ENCODE results near the gene TUBA3E.
"Not testable (repeated sequence)": the region's sequence is repeated elsewhere in the genome, so short reads cannot be mapped to it uniquely, and the experiment has no call there.

The TUBA3E gene

DNA sequence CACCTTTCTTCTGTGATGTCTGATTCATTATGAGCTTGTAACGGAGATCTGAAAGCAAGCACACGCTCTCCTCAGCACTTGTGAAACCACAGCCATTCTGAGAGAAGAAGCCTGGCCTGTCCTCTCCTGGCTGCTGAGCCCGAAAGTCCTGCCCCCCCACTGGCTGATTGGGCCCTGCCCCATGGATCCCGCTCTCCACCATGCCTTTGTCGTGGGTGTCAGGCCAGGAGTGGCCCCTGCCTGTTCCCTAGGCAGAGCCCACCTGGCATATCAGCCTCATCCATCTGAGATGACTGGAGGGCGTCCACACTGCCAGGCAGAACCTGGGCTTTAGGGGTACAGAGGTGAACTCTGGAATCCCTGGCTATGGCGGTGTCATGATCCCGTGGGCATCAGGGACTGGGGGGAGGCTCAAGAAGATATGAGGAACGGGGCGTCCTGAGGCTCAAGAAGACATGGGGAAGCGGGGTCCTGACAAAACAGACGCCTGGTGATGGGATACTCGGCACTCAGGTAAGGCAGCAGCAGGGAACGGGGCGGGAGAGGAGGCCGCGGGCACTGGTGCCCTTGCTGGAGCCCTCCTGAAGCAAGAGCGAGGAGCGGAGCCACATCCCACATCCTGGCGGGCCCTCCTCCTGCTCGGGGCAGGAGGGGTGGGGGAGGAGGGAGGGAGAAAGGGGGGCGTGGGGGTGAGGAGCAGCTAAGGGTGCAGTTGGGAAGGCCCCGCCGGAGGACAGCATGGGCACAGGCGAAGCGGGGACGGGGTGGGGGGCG is 54.8 kb downstream of the TUBA3E start:
- DNase-seq (ENCODE audit: low spot score), result not testable (repeated sequence)

DNA sequence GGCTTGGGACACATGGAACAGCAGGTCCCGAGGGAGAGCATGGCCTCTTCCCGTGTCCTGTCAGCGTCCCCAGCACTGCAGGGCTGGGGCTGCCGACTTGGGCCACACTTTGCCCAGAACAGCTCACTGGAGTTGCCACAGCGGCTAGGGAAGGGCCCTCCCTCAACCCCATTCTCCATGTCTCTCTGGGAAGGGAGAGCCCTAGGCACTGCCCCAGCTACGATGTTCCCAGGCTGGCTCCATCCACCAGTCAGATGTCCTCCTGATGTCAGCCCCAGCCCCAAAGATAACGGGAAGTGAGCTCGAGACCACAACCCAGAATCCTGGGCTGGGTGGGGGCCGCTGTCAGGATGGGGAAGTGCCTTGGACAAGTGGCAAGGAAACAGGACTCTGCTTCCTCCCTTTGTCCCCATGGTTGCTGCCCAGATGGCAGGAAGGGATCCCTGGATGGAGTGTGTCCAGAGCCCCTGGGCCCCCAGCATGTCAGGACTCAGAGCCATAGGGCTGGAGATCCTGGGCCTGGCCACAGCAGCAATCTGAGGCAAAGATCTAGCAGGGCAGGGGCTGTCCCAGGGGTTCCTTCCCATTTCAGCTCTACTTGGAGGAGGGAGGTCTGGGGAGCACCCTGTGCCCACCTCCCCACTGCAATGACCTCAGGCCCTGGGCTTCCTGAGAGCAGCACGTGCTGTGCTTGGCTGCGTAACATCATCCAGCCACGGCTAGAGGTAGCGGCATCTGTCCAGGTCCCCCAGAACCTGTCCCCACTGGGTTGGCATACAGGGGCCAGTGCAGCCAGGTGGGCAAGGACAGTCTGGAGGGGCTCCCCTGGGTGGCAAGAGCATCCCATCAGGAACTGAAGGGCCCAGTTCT is 55.6 kb downstream of the TUBA3E start:
- not testable (repeated sequence) for DNase-seq (ENCODE audit: low spot score)
